Activated B cell treated with CpG ODN at 0.5 μM for 24 hours (primary cell): ENCODE data around the gene IAH1. TPM values are rescaled to one million over a fixed set of nuclear protein-coding genes. Genes with fewer than 3 reads are reported as not detected.

Source experiments
- ATAC-seq: fragments of 200-7000 bp; cut with Tn5 transposase; one replicate; pipeline ENCODE4 v1.10.0; 2021; ENCODE audit warnings: low read depth, mild to moderate bottlenecking, moderate library complexity
- CTCF ChIA-PET: fragments of 350-600 bp; sonication (Branson Sonifier 250); formaldehyde crosslinking; loops from one replicate; lab custom pipeline; 2021; ENCODE audit warnings: antibody characterized with exemption; lab: Charles Lee
- POLR2A ChIA-PET: fragments of 350-600 bp; sonication (Branson Sonifier 250); formaldehyde crosslinking; loops from one replicate; lab custom pipeline; 2021; ENCODE audit warnings: antibody characterized with exemption; lab: Charles Lee
- DNase-seq: peaks from one replicate; pipeline ENCODE4 v3.0.0; 2022
- H3K27ac Mint-ChIP-seq: one replicate; pipeline ENCODE4 v1.8.0; 2020; ENCODE audit warnings: mixed read lengths
- H3K27me3 Mint-ChIP-seq: one replicate; pipeline ENCODE4 v1.8.0; 2021; ENCODE audit warnings: mixed read lengths
- H3K36me3 Mint-ChIP-seq: one replicate; pipeline ENCODE4 v1.8.0; 2021; ENCODE audit warnings: low read depth, mixed read lengths
- H3K4me1 Mint-ChIP-seq: one replicate; pipeline ENCODE4 v1.8.0; 2021; ENCODE audit warnings: mixed read lengths
- H3K4me3 Mint-ChIP-seq: one replicate; pipeline ENCODE4 v1.8.0; 2020; ENCODE audit warnings: mild to moderate bottlenecking, mixed read lengths
- H3K9me3 Mint-ChIP-seq: one replicate; pipeline ENCODE4 v1.8.0; 2020; ENCODE audit warnings: mixed read lengths
- CTCF ChIP-seq: fragments of 200-600 bp; IDR thresholded peaks from one replicate; pipeline ENCODE4 v1.8.0; 2022; ENCODE audit warnings: antibody characterized with exemption, mild to moderate bottlenecking
- intact Hi-C: fragments of 100-400 bp; cut with micrococcal nuclease; formaldehyde crosslinking; loops from one replicate; pipeline ENCODE4 v1.15.1; 2024
- total RNA-seq: library from RNA; stranded (reverse); gene quantifications from 2 replicates; pipeline ENCODE4 v1.2.3, GENCODE V29; 2022

IAH1 gene
- total RNA-seq, 1 donor from 2014 or later, result 49.0 TPM

- Mint-ChIP-seq H3K4me1 (peaks cover 33% of the 10 kb centered on the region), H3K27me3 (no peaks in the 10 kb centered on the region), H3K9me3 (no peaks in the 10 kb centered on the region), H3K4me3 (no peak overlapping the region), H3K27ac (peak overlapping the region; percentile 36), H3K36me3 (peaks cover 67% of the 10 kb centered on the region)
- ChIA-PET POLR2A (interaction anchor here (0.7 kb wide), 1 partner anchor 823 kb away, joined by 3 read pairs; the partner anchor contains the start of gene HPCAL1), CTCF (interaction anchor here (1.0 kb wide), 1 partner anchor 10 kb away, joined by 3 read pairs; no protein-coding TSS in a partner anchor)
- ATAC-seq (no peak), DNase-seq (no peak)
- intact Hi-C loops, result loop anchor here (5.0 kb wide), 1 partner anchor 57 kb away; no protein-coding TSS in a partner anchor
- no peak for TF ChIP-seq CTCF
These were observed 5.8 kb downstream of the IAH1 start for GRCh38 chr2:9480157-9480556.

- ChIA-PET CTCF (interaction anchor here (0.6 kb wide), 1 partner anchor 35 kb away, joined by 3 read pairs; no protein-coding TSS in a partner anchor), POLR2A (no interaction called here)
- DNase-seq (no peak), ATAC-seq (no peak)
- peak overlapping the region; percentile 18 for H3K27ac Mint-ChIP-seq
- intact Hi-C loops, result loop anchor here (5.0 kb wide), 1 partner anchor 54 kb away; no protein-coding TSS in a partner anchor
- H3K36me3 Mint-ChIP-seq, result peaks cover 91% of the 10 kb centered on the region
- no peaks in the 10 kb centered on the region for H3K9me3 Mint-ChIP-seq
- H3K27me3 Mint-ChIP-seq, result no peaks in the 10 kb centered on the region
- TF ChIP-seq CTCF, result no peak
- no peak overlapping the region for H3K4me3 Mint-ChIP-seq
- peaks cover 10% of the 10 kb centered on the region for H3K4me1 Mint-ChIP-seq
These were observed 8.8 kb downstream of the IAH1 start for GRCh38 chr2:9483107-9483506.

DNA sequence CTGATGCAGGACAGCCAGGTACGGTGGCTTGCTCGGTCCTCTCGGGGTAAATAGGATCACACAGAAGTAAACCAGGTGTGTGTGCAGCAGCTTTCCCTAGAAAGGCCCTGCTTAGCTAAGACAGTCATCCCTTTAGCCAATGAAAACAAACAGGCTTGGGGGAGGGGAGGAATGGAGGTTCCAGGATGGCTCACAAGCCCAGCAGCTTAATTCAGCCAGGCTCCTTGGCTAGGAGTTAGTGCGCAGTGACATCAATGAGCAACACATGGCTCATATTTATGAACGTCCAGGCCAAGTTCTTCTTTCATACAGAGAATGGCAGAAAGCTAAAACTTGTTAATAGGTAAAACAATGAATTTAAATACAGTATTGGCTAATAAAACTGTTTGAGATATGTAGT is 10.2 kb downstream of the IAH1 start:
- TF ChIP-seq CTCF, result no peak
- ChIA-PET POLR2A (no interaction called here), CTCF (no interaction called here)
- no peak for ATAC-seq
- H3K4me3 Mint-ChIP-seq, result no peak overlapping the region
- intact Hi-C loops, result loop anchor here (5.0 kb wide), 1 partner anchor 53 kb away; no protein-coding TSS in a partner anchor
- no peaks in the 10 kb centered on the region for H3K27me3 Mint-ChIP-seq
- DNase-seq, result no peak
- H3K36me3 Mint-ChIP-seq, result peaks cover 90% of the 10 kb centered on the region
- H3K4me1 Mint-ChIP-seq, result peaks cover 5% of the 10 kb centered on the region
- H3K27ac Mint-ChIP-seq, result no peak overlapping the region
- no peaks in the 10 kb centered on the region for H3K9me3 Mint-ChIP-seq

DNA sequence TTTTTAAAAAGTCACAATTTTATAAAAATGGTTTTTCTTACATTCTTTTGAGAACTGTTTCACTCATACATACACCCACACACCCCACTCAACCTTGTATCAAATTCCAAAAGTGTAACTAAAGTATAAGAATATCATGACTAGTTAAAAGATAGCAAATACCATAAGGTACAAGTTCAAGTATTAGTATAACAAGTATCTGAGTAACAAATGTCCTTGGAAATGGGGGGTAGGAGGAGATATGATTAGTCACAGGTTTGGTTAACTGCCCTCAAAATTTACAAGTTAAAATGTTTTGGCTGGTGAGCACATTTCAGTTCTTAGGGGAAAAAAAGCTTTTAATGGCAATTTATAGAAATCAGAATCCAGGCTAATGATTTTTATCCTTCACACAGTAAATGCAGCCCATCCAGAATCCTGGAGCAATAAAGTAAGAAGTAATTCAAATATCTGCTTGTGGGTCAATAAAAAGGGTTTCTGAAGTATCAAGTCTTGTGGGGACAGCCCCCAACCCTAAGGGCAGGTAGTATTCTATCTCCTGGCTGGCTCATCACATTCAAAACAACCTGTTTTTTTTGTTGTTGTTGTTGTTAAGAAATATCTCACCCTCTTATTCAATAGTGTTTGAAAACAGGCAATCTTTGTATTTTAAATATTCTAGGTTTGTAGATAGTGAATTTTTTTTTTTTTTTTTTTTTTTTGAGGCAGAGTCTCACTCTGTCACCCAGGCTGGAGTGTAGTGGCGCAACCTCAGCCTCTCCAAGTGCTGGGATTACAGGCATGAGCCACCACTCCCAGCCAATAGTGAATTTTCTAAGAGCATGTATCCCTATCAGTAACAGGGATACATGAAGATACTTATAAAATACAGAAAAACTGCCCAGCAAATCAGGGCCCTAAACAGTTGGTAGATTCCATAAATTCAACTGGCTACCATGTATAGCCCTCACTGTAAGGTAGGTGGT is 14.5 kb downstream of the IAH1 start:
- POLR2A ChIA-PET, result no interaction called here

More for the DNA sequence above, 14.5 kb downstream of the IAH1 start:
- CTCF ChIA-PET, result no interaction called here
- no peaks in the 10 kb centered on the region for H3K27me3 Mint-ChIP-seq
- H3K27ac Mint-ChIP-seq, result no peak overlapping the region
- H3K9me3 Mint-ChIP-seq, result no peaks in the 10 kb centered on the region
- no peak for DNase-seq
- H3K36me3 Mint-ChIP-seq, result peaks cover 96% of the 10 kb centered on the region
- no peaks in the 10 kb centered on the region for H3K4me1 Mint-ChIP-seq
- H3K4me3 Mint-ChIP-seq, result no peak overlapping the region
- intact Hi-C loops, result no loop called here
- no peak for TF ChIP-seq CTCF
- ATAC-seq, result no peak
